Thyroid gland (tissue), 4 donors: ENCODE results near the gene ABCA13.

Experiments used
- CTCF ChIP-seq, 6 experiments: fragments of 200-600 bp in 3 of 6; fragments of 450-650 bp in 3 of 6; sonication (generic) in 3 of 6; IDR thresholded peaks; one replicate each; pipeline ENCODE4 v1.5.1; 2016 to 2019; ENCODE audit warnings: antibody characterized with exemption in 6 of 6, mild to moderate bottlenecking in 2 of 6, inconsistent platforms in 1 of 6, moderate library complexity in 1 of 6
- POLR2A ChIP-seq, 2 donors: fragments of 450-650 bp; IDR thresholded peaks; one replicate each; pipeline ENCODE4 v1.6.1; 2017; ENCODE audit warnings: antibody characterized with exemption in 2 of 2, mild to moderate bottlenecking in 2 of 2, moderate library complexity in 1 of 2

DNA sequence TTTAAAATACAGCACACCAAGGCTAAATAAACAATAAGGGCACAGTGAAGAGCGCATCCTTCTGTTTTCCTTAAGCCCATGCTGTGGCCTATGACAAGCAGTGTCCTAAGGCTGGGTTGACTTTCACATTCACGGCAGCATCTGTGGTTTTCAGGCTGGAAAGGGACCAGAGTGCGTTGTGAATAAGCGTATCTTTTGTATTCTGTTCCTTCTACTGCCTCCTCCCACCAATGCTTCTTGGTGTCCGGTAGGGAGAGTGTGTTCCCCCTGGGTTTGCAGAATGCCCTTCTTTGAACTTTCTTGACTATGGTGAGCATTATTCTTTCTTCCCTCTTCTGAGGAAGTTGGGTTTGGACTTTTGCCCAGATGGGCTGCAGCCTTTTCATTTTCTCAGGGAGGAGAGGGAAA lies 73.6 kb downstream of the ABCA13 start:
- no peak for TF ChIP-seq CTCF (IDR thresholded peaks at IDR 0.05)
- TF ChIP-seq POLR2A (IDR thresholded peaks at IDR 0.05) = no peak
